NCI-H2107 treated with DMSO at 0.1 percent for 48 hours (cell line): ENCODE results near the gene NBPF1.
"Not testable (repeated sequence)": the region's sequence is repeated elsewhere in the genome, so short reads cannot be mapped to it uniquely, and the experiment has no call there.

ENCODE experiments used
- DNase-seq: peaks from one replicate; lab custom pipeline; 2025; ENCODE audit not compliant: unreplicated experiment; lab: John Stamatoyannopoulos, UW

Gene NBPF1

DNA sequence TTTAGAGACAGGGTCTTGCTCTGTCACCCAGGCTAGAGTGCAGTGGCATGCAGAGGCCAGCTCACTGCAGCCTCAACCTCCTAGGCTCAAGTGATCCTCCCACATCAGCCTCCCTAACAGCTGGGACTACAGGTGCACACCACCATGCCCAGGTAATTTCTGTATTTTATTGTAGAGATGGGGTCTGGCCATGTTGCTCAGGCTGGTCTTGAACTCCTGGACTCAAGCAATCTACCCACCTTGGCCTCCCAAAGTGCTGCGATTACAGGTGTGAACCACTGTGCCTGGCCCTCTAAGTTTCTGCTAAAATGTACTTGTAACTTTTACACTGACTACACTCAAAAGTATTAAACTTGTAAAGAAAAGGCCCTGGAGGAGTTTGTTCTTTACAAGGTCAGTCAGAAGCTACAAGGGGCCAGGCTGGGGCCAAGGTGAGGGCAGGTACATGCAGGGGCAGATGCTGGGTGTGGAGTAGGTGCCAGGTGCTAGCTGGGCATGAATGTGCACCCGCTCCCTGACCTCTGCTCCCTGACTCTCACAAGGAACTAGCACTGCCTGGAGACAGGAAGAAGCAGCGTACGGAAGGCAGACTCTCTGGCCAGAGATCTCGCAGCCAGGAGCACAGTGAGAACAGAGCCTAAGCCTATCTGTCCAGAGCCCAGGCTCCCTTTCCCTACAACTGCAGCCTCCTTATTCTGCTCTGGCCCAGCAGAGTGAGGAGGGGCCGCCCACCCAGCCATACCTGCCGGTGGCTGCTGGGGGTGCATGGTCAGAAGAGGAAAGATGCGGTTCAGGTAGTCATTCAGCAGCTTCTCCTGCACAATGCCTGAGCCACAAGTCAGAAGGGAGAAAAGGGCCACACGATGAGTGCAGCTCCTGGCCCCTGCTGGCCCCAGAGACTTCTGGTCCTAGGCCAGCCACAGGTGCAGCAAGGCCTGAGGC is 28.9 kb upstream of the NBPF1 start:
- not testable (repeated sequence) for DNase-seq

DNA sequence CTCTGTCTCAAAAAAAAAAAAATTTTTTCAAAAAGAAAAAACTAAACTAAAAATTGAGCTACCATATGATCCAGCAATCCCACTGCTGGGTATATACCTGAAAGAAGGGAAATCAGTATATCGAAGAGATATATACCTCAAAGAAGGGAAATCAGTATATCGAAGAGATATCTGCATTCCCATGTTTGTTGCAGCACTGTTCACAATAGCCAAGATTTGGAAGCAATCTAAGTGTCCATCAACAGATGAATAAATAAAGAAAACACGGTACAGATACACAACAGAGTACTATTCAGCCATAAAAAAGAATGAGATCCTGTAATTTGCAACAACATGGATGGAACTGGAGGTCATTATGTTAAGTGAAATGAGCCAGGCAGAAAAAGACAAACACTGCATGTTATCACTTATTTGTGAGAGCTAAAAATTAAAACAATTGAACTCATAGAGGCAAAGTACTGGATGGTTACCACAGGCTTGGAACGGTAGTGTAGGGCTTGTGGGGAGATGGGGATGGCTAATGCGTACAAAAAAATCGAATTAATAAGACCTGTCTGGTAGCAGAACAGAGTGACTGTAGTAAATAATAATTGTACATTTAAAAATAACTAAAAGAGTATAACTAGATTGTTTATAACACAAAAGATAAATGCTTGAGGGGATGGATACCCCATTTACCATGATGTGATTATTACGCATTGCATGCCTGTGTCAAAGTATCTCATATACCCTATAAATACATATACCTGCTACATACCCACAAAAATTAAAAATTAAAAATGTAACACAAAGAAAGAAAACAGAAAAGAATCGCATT is 28.0 kb upstream of the NBPF1 start:
- DNase-seq, result not testable (repeated sequence)

DNA sequence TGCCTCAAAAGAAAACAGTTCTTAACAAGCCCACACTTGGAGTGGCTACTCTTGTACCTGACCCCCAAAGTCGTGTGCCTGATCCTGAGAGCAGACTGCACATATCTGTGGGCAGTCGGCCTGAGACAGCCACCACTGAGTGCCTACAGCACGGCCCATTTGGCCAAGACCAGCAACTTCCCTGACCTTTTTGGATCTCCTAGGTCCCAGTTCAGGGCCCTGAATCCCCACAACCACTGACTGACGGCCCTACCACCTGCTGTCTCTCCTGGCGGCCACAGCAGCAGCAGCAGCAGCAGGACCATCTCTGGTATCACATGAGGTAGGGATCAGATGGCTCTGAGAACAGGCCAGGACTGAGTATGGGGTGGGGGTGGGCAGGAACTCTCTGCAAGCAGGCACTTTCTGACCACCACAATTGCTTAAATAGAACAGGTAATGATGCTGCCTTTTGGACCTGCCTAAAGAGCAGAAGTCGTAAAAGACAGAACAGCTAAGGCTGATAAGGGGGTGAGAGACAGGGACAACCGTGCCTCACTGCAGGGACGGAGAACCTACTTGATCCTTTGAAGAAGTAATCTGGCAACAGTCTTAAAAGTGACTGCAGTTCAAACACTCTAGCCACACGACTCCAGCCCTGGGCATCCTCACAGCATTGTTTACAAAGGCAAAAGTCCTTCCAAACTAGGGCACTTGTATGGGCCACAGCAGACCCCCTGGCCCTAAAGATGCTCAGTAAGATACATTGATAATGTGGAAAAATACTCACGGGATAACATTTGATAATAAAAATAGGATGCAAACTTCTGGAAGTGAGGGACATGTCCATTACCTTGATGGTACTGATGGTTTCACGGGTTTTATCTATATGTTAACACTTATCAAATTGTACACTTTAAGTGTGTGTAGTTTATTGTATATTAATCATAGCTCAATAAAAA is 26.0 kb upstream of the NBPF1 start:
- peak; percentile 91 for DNase-seq

DNA sequence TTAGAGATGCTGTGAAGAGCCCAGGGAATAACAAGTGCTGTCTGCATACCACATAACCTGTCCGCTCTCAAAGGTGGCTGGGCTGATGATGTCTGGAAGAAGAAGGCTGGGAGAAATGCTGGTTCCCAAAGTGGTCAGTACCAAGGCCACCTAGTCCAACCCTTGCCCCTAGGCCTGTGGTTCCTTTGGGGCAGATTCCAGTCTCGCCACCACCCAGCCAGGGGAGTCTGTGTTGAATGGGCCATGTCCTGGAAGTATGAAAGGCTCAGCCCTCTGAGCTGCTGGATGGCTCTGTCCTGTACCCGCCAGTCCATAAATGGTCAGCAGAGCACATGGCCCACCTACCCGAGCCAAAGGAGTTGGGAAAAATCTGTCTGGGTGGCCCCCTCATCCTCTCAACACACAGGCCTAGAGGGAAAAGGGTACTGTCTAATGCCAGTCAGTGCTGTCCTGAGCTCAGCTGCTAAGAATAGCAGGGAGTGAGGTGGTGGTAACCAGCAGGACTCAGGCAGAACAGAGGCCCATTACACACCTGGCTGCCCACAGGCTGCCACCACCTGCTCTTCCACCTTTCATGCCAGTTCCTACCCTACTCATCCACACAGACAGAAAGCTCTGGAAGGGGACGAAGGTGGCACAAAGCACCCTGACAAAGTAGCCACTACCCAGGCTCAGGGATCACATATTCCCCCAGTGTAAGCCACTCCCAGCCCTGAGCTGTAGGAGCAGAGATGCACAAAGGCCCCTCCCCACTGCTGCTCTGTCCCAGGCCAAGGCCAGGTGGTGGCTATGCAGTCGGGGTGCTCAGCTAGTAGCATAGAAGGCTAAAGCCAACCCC is 24.8 kb upstream of the NBPF1 start:
- peak; percentile 47 for DNase-seq

DNA sequence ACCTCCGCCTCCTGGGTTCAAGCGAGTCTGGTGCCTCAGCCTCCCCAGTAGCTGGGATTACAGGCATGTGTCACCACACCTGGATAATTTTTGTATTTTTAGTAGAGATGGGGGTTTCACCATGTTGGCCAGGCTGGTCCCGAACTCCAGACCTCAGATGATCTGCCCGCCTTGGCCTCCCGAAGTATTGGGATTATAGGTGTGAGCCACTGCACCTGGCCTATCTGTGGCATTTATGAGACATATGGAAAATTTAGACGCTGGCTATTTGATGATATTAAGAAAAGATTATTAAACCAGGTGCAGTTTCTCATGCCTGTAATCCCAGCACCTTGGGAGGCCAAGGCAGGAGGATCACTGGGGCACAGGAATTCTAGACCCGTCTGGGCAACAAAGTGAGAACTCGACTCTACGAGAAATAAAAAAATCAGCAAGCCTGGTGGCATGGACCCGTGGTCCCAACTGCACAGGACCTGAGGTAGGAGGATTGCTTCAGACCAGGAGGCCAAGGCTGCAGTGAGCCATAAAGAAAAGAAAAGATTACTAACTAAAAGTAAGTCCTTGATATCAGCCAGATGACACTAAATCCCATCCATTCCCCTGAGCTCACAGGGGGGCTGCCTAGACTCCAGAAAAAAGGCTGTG is 23.3 kb upstream of the NBPF1 start:
- not testable (repeated sequence) for DNase-seq

DNA sequence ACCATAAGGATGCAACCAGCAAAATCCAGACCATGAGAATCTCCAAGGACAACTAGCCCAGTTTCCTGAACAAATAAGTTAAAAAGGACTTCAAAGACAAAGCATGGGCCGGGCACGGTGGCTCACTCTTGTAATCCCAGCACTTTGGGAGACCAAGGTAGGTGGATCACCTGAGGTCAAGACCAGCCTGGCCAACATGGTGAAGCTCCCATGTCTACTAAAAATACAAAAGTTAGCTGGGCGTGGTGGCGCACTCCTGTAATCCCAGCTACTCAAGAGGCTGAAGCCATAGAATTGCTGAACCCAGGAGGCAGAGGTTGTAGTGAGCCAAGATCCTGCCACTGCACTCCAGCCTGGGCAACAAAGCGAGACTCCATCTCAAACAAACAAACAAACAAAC is 22.6 kb upstream of the NBPF1 start:
- DNase-seq, result not testable (repeated sequence)

DNA sequence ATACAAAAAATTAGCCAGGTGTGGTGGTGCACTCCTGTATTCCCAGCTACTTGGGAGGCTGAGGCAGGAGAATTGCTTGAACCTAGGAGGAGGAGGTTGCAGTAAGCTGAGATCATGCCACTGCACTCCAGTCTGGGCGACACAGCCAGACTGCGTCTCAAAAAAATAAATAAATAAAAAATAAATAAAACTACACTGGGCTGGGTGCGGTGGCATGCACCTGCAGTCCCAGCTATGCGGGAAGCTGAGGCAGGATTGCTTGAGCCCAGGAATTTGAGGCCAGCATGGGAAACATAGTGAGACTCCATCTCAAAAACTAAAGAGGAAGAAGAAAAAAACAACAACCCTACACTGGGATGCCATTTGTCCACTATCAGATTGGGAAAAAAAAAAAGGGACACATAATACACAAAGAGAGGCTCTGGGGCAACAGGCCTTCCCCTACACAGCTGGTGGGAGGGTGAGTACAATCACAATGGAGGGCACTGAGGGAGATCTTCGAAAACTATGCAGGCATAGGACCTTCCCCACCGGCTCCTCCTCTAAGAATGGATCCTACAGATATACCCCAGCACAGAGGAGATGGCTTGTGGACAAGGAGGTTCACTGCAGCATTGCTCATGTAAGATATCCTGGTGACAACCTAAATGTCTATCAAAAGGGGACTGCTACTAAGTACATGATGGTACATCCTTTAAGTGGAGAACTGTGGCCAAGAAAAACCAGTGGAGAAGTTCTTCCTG is 20.3 kb upstream of the NBPF1 start:
- DNase-seq, result not testable (repeated sequence)

DNA sequence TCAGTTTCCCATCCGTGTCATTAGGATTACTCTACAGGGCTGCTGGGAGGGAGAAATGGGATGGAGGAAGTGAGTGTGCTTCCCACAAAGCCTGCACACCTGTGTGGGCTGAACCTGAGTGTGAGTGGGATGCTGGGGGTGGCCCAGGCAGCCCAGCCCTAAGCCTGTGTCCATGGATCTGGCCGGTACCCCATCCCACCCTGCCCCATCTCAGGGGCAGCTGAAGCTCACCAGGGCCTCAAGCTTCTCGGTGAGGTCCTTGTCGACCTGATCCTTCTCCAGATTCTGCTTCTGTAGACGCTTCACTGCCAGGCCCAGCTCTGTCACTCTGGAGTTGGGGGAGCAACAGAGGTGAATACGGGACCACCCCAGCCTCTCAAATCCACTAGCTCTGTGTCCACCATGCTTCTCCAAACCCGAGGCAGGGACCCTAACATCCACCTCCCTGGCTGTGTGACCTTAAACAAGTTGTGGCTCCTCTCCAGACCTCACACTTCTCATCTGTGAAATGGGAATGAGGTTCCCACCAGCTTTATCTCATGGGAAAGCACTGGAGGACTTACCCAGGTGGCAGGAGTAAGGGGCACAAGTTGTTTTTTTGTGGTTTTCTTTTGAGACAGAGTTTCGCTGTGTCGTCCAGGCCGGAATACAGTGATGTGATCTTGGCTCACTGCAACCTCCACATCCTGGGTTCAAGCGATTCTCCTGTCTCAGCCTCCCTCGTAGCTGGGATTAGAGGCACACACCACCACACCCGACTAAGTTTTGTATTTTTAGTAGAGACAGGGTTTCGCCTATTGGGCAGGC is 18.9 kb upstream of the NBPF1 start:
- DNase-seq, result not testable (repeated sequence)

DNA sequence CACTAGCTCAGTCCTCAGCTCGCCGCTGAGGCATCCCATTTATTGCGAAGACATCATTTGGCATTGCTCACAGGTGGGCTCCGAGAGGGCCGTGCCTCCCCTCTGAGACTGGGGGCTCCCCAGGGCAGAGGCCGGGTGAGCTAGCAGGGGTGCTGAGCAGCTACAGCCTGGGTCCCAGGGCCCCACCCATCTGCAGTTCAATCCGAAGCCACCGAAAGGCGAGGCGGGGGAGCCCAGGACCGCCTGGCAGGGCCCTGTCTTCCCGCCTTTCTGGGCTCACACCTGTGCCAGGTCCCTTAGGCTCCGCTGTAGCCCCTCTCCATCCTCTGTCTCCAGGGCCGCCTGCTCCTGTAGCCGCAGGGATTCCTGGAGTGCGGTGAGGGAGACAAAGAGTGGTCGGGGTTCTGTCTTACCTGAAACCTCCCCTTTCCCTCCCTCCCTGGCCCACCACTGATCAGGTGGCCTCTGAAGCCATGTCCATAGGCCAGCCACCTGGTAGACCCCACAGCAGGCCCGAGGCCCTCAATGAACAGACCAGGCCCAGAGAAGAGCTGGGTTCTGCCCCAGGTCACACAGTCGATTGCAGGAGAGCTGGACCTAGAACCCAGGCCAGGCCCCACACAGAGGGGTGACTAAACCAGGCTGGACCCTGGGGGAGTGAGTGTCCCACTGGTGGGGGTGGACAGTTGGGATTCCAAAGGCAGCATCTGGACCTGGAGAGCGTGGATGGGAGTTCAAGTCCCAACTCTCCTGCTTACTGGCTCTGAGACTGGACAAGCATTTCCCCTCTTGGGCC is 18.1 kb upstream of the NBPF1 start:
- DNase-seq, result no peak

DNA sequence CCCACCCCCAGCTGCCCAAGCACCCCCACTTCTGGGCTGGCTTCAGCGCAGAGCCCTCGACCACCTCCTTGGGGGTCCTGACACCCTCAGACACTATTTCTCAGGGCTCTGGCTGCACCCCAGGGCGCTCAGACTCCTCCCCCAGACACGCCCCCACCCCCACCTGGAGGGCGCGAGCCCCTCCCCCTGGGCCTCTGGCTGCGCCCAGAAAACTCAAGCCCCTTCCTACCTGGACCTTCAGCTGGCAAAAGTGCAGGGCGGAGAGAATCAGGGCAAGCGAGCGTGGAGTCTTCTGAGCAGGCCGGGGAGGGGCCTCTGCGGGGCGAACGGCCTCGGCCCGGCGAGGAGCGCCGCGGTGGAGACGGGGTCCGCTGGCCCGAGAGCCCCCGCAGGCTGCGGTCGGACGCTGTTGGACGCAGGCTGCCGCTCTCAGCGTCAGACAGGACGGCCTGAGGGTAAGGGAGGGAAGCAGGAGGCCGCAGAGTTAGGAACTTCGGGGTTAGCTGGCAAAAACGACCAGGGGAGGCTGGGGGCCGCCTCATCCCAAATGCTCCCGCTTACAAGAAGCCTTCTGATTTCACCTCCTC is 17.4 kb upstream of the NBPF1 start:
- no peak for DNase-seq

DNA sequence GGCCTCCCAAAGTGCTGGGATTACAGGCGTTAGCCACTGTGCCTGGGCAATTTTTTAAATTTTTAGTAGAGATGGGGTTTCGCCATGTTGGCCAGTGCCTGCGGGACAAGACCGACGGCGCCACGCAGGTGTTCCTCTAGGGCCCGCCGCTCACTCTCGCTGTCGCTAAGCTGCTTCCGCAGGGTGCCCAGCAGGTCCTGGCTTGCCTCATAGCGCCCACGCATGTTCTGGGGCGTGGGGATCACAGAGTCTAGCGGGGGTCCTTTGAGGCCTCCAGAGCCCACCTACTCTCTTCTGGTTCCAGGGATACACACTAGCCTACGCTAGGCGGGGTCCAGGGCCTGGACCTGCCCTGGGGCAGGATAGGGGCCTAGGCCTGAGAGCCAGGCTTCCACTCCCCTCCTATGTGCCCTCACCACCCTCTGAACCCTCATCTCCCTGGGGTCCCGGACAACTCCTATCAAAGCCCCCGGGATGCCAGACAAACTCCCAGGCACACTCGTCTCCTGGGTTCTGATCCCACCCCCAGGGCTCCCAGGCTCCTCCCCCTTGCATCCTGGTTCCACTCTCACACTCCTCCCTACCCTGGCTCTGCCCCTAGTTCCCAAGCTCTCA is 16.7 kb upstream of the NBPF1 start:
- not testable (repeated sequence) for DNase-seq

DNA sequence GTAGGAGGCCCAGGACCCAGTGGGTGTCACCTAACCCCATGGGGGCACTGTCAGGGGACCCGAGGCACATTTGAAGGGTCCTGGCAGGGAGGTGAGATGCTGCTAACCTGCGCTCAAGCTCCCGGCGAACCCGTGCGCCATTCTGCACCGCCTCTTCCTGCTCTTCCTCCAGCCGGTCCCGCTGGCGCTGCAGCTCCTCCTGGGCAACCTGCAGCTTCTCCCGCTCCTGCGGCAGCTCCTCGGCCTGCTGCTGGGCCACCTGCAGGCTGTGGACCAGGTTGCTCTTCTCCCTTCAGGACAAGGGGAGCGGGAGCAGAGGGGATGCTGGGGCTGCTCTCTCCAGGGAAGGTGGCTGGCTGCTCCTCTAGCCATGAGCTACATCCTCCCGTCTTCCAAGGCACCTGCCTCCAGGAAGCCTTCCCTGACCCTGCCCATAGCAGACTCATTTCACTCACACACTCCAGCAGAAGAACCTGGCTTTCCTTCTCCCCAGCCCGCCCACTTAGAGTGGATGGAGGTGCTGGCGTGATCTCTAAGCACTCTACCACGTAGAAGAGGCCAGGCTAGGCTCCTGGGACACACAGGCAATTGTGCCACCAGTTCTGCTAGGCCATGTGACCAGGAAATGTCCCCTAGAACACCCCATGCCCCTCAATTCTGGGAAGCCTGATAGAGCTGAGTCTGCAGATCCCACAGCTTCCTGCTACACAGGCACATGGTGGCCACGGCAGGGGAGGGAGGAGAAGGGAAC is 15.2 kb upstream of the NBPF1 start:
- no peak for DNase-seq

DNA sequence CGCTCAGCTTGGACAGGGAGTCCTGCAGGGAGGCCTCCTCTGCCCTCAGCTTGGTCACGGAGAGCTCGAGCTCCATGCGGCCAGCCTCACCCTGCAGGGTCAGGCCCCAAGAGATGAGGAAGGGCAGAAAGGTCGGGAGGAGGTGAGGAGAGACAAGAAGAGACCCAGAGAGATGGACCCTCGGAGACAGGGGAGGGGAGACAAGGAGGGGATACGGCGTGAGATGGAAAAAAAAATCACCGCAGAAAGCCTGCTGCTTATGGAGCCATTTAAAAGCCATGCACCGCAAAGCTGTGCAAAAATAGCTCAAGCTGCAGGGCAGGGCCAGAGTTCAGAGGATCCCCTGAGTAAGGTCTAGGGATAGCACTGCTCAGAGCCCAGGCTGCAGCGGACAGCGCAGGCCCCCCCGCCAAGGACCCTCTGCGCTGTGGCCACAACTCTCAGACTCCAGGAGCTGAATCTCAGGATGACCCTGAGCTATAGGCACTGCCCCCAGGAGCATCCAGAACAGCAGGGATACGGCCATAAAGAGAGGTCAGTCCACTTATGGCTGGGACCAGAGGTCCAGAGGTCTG is 13.1 kb upstream of the NBPF1 start:
- DNase-seq, result not testable (repeated sequence)

DNA sequence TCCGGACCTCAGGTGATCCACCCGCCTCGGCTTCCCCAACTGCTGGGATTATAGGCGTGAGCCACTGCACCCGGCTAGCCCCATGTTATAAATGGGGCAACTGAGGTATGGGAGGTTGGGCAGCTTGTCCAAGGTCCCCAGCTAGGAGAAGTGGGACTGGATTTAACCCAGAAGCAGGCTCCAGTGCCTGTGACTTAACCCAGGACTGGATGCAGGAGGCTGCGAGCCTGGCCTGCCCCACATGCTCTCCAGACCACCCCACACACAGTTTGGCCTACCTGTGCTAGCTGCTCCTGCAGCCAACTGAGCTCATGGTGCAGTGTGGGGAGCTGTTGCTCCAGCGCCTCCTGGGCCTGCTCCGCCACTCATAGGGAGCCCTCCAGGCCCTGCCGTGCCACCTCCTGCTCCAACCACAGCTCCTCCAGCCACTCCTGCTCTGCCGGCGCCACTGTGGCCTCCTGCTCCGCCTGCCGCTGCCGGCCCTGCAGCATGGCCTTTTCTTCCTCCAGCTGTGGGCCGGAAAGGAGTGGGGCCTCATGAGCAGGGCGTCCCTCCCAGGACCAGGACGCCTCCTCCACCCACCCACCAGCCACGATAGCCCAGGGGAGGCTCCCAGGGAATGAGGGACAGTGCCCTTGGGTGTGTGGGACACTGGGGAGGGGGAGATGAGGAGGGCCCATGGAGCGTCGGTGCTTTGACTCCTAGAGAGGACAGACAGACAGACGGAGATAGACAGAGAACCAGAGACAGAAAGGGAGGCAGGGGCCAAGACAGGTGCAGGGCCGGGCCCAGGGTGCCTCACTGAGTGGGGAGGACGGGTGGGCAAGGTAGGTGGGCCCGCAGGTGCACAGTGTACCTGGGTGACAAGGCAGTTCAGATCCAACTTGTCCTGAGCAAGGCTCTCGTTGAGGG is 12.4 kb upstream of the NBPF1 start:
- no peak for DNase-seq
